Activated CD8-positive, alpha-beta memory T cell treated with anti-CD3 and anti-CD28 coated beads, Interleukin-2, amount 10 ng/mL, durations not matched to agents 7 days and 5 days (primary cell): ENCODE results near the gene GLYATL3. TPM values are rescaled to one million over a fixed set of nuclear protein-coding genes. Genes with fewer than 3 reads are reported as not detected.

Experiments
- ATAC-seq: fragments of 150-1000 bp; cut with Tn5 transposase; one replicate; pipeline ENCODE4 v1.10.0; 2021; ENCODE audit warnings: moderate library complexity
- CTCF ChIA-PET: fragments of 350-600 bp; sonication (Branson Sonifier 250); formaldehyde crosslinking; loops from one replicate; lab custom pipeline; 2021; ENCODE audit warnings: antibody characterized with exemption; lab: Charles Lee
- DNase-seq: peaks from one replicate; pipeline ENCODE4 v3.0.0-alpha.2; 2020
- H3K27ac Mint-ChIP-seq: one replicate; pipeline ENCODE4 v1.8.0; 2021; ENCODE audit warnings: mild to moderate bottlenecking, mixed read lengths
- H3K27me3 Mint-ChIP-seq: one replicate; pipeline ENCODE4 v1.8.0; 2021; ENCODE audit warnings: mixed read lengths
- H3K36me3 Mint-ChIP-seq: one replicate; pipeline ENCODE4 v1.8.0; 2021; ENCODE audit warnings: mild to moderate bottlenecking, mixed read lengths
- H3K4me1 Mint-ChIP-seq: one replicate; pipeline ENCODE4 v1.8.0; 2021; ENCODE audit warnings: mixed read lengths
- H3K4me3 Mint-ChIP-seq: one replicate; pipeline ENCODE4 v1.8.0; 2021; ENCODE audit warnings: mild to moderate bottlenecking, moderate library complexity, mixed read lengths
- H3K9me3 Mint-ChIP-seq: one replicate; pipeline ENCODE4 v1.8.0; 2022; ENCODE audit warnings: low read depth, mixed read lengths
- total RNA-seq, 2 experiments: library from RNA; stranded (reverse); gene quantifications; one replicate each; pipeline ENCODE4 v1.2.3, GENCODE V29; 2021

The GLYATL3 gene
- total RNA-seq, 2 experiments from 2014 or later, result not detected

- H3K27ac Mint-ChIP-seq, result no peak overlapping the region
- no peak overlapping the region for H3K4me3 Mint-ChIP-seq
- H3K27me3 Mint-ChIP-seq, result peaks cover 5% of the 10 kb centered on the region
- H3K36me3 Mint-ChIP-seq, result no peaks in the 10 kb centered on the region
- DNase-seq (no peak), ATAC-seq (no peak)
- CTCF ChIA-PET, result interaction anchor here (1.7 kb wide), 1 partner anchor 26 kb away, joined by 5 read pairs; no protein-coding TSS in a partner anchor
- H3K9me3 Mint-ChIP-seq, result no peaks in the 10 kb centered on the region
- no peaks in the 10 kb centered on the region for H3K4me1 Mint-ChIP-seq
Measured at GRCh38 chr6:49558238-49558637, 58.5 kb downstream of the GLYATL3 start.

GRCh38 chr6:49563006-49563886 is 63.5 kb downstream of the GLYATL3 start:
- no peak for ATAC-seq
- CTCF ChIA-PET, result no interaction called here
- Mint-ChIP-seq H3K27ac (no peak overlapping the region), H3K36me3 (no peaks in the 10 kb centered on the region), H3K4me3 (no peak overlapping the region), H3K9me3 (no peaks in the 10 kb centered on the region), H3K27me3 (no peaks in the 10 kb centered on the region), H3K4me1 (peaks cover 5% of the 10 kb centered on the region)
- DNase-seq, result no peak

GRCh38 chr6:49564552-49564951 is 64.8 kb downstream of the GLYATL3 start:
- CTCF ChIA-PET, result no interaction called here
- no peaks in the 10 kb centered on the region for H3K9me3 Mint-ChIP-seq
- H3K4me1 Mint-ChIP-seq, result peaks cover 5% of the 10 kb centered on the region
- no peak overlapping the region for H3K27ac Mint-ChIP-seq
- no peak overlapping the region for H3K4me3 Mint-ChIP-seq
- DNase-seq (no peak), ATAC-seq (no peak)
- no peaks in the 10 kb centered on the region for H3K36me3 Mint-ChIP-seq
- H3K27me3 Mint-ChIP-seq, result no peaks in the 10 kb centered on the region

GRCh38 chr6:49565261-49565660 is 65.5 kb downstream of the GLYATL3 start:
- Mint-ChIP-seq H3K9me3 (no peaks in the 10 kb centered on the region), H3K27ac (no peak overlapping the region), H3K4me3 (no peak overlapping the region), H3K36me3 (no peaks in the 10 kb centered on the region), H3K27me3 (peaks cover 4% of the 10 kb centered on the region), H3K4me1 (peaks cover 5% of the 10 kb centered on the region)
- DNase-seq, result no peak
- CTCF ChIA-PET, result no interaction called here
- ATAC-seq, result no peak

- Mint-ChIP-seq H3K36me3 (no peaks in the 10 kb centered on the region), H3K27ac (no peak overlapping the region), H3K4me3 (no peak overlapping the region), H3K27me3 (peaks cover 4% of the 10 kb centered on the region), H3K9me3 (no peaks in the 10 kb centered on the region), H3K4me1 (peaks cover 5% of the 10 kb centered on the region)
- no peak for DNase-seq
- no peak for ATAC-seq
- CTCF ChIA-PET, result interaction anchor here (0.7 kb wide), 1 partner anchor 34 kb away, joined by 3 read pairs; no protein-coding TSS in a partner anchor
Measured at GRCh38 chr6:49565855-49566254, 66.1 kb downstream of the GLYATL3 start.

- ATAC-seq (no peak), DNase-seq (no peak)
- Mint-ChIP-seq H3K36me3 (no peaks in the 10 kb centered on the region), H3K4me3 (no peak overlapping the region), H3K9me3 (no peaks in the 10 kb centered on the region), H3K27ac (no peak overlapping the region), H3K4me1 (peaks cover 5% of the 10 kb centered on the region), H3K27me3 (peaks cover 4% of the 10 kb centered on the region)
- CTCF ChIA-PET, result no interaction called here
Measured at GRCh38 chr6:49570474-49571079, 70.9 kb downstream of the GLYATL3 start.

GRCh38 chr6:49576618-49577017 is 76.9 kb downstream of the GLYATL3 start:
- ATAC-seq, result no peak
- DNase-seq, result no peak
- Mint-ChIP-seq H3K36me3 (no peaks in the 10 kb centered on the region), H3K4me3 (no peak overlapping the region), H3K4me1 (no peaks in the 10 kb centered on the region), H3K9me3 (no peaks in the 10 kb centered on the region), H3K27ac (no peak overlapping the region), H3K27me3 (peaks cover 3% of the 10 kb centered on the region)
- CTCF ChIA-PET, result no interaction called here

Other genes starting within 250 kb of the GLYATL3 start
- gene MMUT, start 36.7 kb upstream of the GLYATL3 start, total RNA-seq, result 10 to 100 TPM; 12.8 to 15.1 TPM
- gene CENPQ, start 36.6 kb upstream of the GLYATL3 start, total RNA-seq, result 10 to 100 TPM; 17.8 to 18.0 TPM
- not detected for gene C6orf141, start 50.7 kb downstream of the GLYATL3 start, total RNA-seq
- gene RHAG, start 136.9 kb downstream of the GLYATL3 start, total RNA-seq, result not detected
- not detected for gene CRISP2, start 213.6 kb downstream of the GLYATL3 start, total RNA-seq
- gene CRISP3, start 244.5 kb downstream of the GLYATL3 start, total RNA-seq, result not detected